ENCODE measurements around the gene ELOB.
A peak's percentile ranks its signal among the peaks of the same experiment; 100 is the strongest.
"Not testable (repeated sequence)": the region's sequence is repeated elsewhere in the genome, so short reads cannot be mapped to it uniquely, and the experiment has no call there.

The ELOB gene

DNA sequence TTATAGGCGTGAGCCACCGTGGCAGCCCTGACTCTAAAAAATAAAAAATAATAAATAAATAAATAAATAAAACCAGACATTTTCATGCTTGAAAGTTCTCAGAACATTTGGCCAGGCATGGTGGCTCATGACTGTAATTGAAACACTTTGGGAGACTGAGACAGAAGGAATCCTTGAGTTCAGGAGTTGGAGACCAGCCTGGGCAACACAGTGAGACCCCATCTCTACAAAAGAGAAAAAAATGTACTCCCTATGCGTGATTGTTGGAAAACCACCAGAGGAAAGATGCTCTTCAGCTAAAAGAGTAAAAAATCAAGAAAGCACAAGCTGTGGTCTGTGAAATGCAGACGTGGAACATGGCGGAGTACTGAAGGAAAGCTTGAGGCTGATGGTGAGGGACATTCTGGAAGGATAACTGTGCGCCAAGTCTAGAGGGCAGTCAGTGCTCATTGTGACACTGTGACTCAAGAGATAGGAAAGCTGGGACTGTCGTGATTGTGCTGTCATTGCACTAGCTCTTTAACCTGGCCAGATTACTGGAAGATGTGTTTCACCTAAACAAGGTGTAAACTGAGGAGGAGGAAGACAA, 52.9 kb downstream of the ELOB start:
- peaks cover 0 to 11% (median 3%) of the 10 kb centered on the region in 5 donors for H3K4me1 ChIP-seq (ENCODE audit: control insufficient read depth in 5 of 5, insufficient read depth in 5 of 5, low read length in 5 of 5)

GRCh38 chr16:2721634-2722173, 55.4 kb downstream of the ELOB start:
- not testable (repeated sequence) for H3K27ac ChIP-seq (ENCODE audit: low read depth, low read length); H3K9me3 ChIP-seq (ENCODE audit: control insufficient read depth in 5 of 5, low read length in 5 of 5); H3K27me3 ChIP-seq (ENCODE audit: control insufficient read depth in 5 of 5, insufficient read depth in 4 of 5, low read length in 5 of 5); H3K36me3 ChIP-seq (ENCODE audit: control insufficient read depth in 5 of 5, insufficient read depth in 5 of 5, low read length in 5 of 5)
- H3K9ac ChIP-seq (ENCODE audit: low read length in 5 of 5) = peak overlapping the region in 2 of 5 donors; percentile 39 to 64
- H3K4me1 ChIP-seq (ENCODE audit: control insufficient read depth in 5 of 5, insufficient read depth in 5 of 5, low read length in 5 of 5) = peaks cover 0 to 11% (median 3%) of the 10 kb centered on the region in 5 donors
- peak overlapping the region; percentile 3 to 64 (median 51) for H3K4me3 ChIP-seq (ENCODE audit: low read depth in 1 of 5, low read length in 5 of 5)

More for the DNA sequence above, 52.9 kb downstream of the ELOB start:
- Histone ChIP-seq H3K4me3 (ENCODE audit: low read depth in 1 of 5, low read length in 5 of 5) (no peak overlapping the region), H3K27me3 (ENCODE audit: control insufficient read depth in 5 of 5, insufficient read depth in 4 of 5, low read length in 5 of 5) (peaks cover 0 to 7% (median 4%) of the 10 kb centered on the region in 5 donors), H3K9me3 (ENCODE audit: control insufficient read depth in 5 of 5, low read length in 5 of 5) (no peaks in the 10 kb centered on the region), H3K9ac (ENCODE audit: low read length in 5 of 5) (no peak overlapping the region), H3K36me3 (ENCODE audit: control insufficient read depth in 5 of 5, insufficient read depth in 5 of 5, low read length in 5 of 5) (no peaks in the 10 kb centered on the region), H3K27ac (ENCODE audit: low read depth, low read length) (no peak overlapping the region)

All from subcutaneous abdominal adipose tissue (tissue), 5 donors.